DMS153 treated with DMSO at 0.1 percent for 48 hours (cell line): ENCODE data around the gene FAM120B.
"Not testable (repeated sequence)": the region's sequence is repeated elsewhere in the genome, so short reads cannot be mapped to it uniquely, and the experiment has no call there.

Experiments
- DNase-seq: peaks from one replicate; lab custom pipeline; 2025; ENCODE audit not compliant: unreplicated experiment; lab: John Stamatoyannopoulos, UW

Gene FAM120B

GRCh38 chr6:170297576-170298330 is 8.8 kb upstream of the FAM120B start:
- no peak for DNase-seq

- no peak for DNase-seq
Observed at GRCh38 chr6:170298688-170299087, 7.9 kb upstream of the FAM120B start.

- DNase-seq, result no peak
Observed at GRCh38 chr6:170301184-170301583, 5.4 kb upstream of the FAM120B start.

- no peak for DNase-seq
Observed at GRCh38 chr6:170305805-170306323, 694 bp upstream of the FAM120B start.

- DNase-seq, result no peak
Observed at GRCh38 chr6:170307080-170307545, 555 bp downstream of the FAM120B start.

GRCh38 chr6:170308761-170309160 is 2.2 kb downstream of the FAM120B start:
- no peak for DNase-seq

- DNase-seq, result no peak
Observed at GRCh38 chr6:170311696-170312095, 5.1 kb downstream of the FAM120B start.

- no peak for DNase-seq
Observed at GRCh38 chr6:170312876-170313275, 6.3 kb downstream of the FAM120B start.

GRCh38 chr6:170313716-170314295 is 7.2 kb downstream of the FAM120B start:
- no peak for DNase-seq

- no peak for DNase-seq
Observed at GRCh38 chr6:170314983-170315382, 8.4 kb downstream of the FAM120B start.

- DNase-seq, result no peak
Observed at GRCh38 chr6:170316071-170316470, 9.5 kb downstream of the FAM120B start.

GRCh38 chr6:170317076-170317475 is 10.5 kb downstream of the FAM120B start:
- no peak for DNase-seq

- DNase-seq, result no peak
Observed at GRCh38 chr6:170317718-170318117, 11.2 kb downstream of the FAM120B start.

GRCh38 chr6:170329321-170329720 is 22.8 kb downstream of the FAM120B start:
- no peak for DNase-seq

- not testable (repeated sequence) for DNase-seq
Observed at GRCh38 chr6:170335199-170335598, 28.6 kb downstream of the FAM120B start.

GRCh38 chr6:170344631-170345576 is 38.3 kb downstream of the FAM120B start:
- DNase-seq, result no peak

GRCh38 chr6:170345662-170346061 is 39.1 kb downstream of the FAM120B start:
- no peak for DNase-seq

- DNase-seq, result no peak
Observed at GRCh38 chr6:170346649-170347048, 40.1 kb downstream of the FAM120B start.

- DNase-seq, result no peak
Observed at GRCh38 chr6:170347091-170347490, 40.5 kb downstream of the FAM120B start.

- no peak for DNase-seq
Observed at GRCh38 chr6:170347975-170348374, 41.4 kb downstream of the FAM120B start.

- DNase-seq, result not testable (repeated sequence)
Observed at GRCh38 chr6:170351456-170351855, 44.9 kb downstream of the FAM120B start.
